Measurements from ENCODE around the gene PLAAT3.

The PLAAT3 gene

GRCh38 chr11:63611395-63611747, 2.9 kb downstream of the PLAAT3 start:
- Histone ChIP-seq H3K27ac (no peak overlapping the region), H3K27me3 (peaks cover 67% of the 10 kb centered on the region), H3K4me1 (ENCODE audit: control insufficient read depth in 1 of 2, insufficient read depth in 1 of 2, low read depth in 1 of 2, low read length in 1 of 2) (peaks cover 11 to 15% of the 10 kb centered on the region in 2 experiments), H3K4me3 (ENCODE audit: low read depth in 1 of 2, low read length in 1 of 2) (no peak overlapping the region), H3K36me3 (no peaks in the 10 kb centered on the region), H3K9me3 (no peaks in the 10 kb centered on the region)
- no peak for TF ChIP-seq CTCF (IDR thresholded peaks at IDR 0.05)

- H3K4me3 ChIP-seq (ENCODE audit: low read depth in 1 of 2, low read length in 1 of 2): no peak overlapping the region
- H3K4me1 ChIP-seq (ENCODE audit: control insufficient read depth in 1 of 2, insufficient read depth in 1 of 2, low read depth in 1 of 2, low read length in 1 of 2): peaks cover 11 to 15% of the 10 kb centered on the region in 2 experiments
- no peaks in the 10 kb centered on the region for H3K36me3 ChIP-seq
- H3K27ac ChIP-seq: no peak overlapping the region
- TF ChIP-seq CTCF (IDR thresholded peaks at IDR 0.05): no peak
- peaks cover 62% of the 10 kb centered on the region for H3K27me3 ChIP-seq
- H3K9me3 ChIP-seq: no peaks in the 10 kb centered on the region
These were observed 3.4 kb downstream of the PLAAT3 start for GRCh38 chr11:63610604-63611394.

GRCh38 chr11:63609971-63610580, 4.2 kb downstream of the PLAAT3 start:
- Histone ChIP-seq H3K4me1 (ENCODE audit: control insufficient read depth in 1 of 2, insufficient read depth in 1 of 2, low read depth in 1 of 2, low read length in 1 of 2) (peaks cover 11 to 15% of the 10 kb centered on the region in 2 experiments), H3K27me3 (peaks cover 56% of the 10 kb centered on the region), H3K27ac (no peak overlapping the region)

GRCh38 chr11:63609536-63609935, 4.7 kb downstream of the PLAAT3 start:
- Histone ChIP-seq H3K27ac (no peak overlapping the region), H3K4me1 (ENCODE audit: control insufficient read depth in 1 of 2, insufficient read depth in 1 of 2, low read depth in 1 of 2, low read length in 1 of 2) (peaks cover 11 to 13% of the 10 kb centered on the region in 2 experiments), H3K4me3 (ENCODE audit: low read depth in 1 of 2, low read length in 1 of 2) (no peak overlapping the region), H3K36me3 (no peaks in the 10 kb centered on the region), H3K9me3 (no peaks in the 10 kb centered on the region), H3K27me3 (peaks cover 53% of the 10 kb centered on the region)
- no peak for TF ChIP-seq CTCF (IDR thresholded peaks at IDR 0.05)

More at GRCh38 chr11:63609971-63610580, 4.2 kb downstream of the PLAAT3 start:
- Histone ChIP-seq H3K9me3 (no peaks in the 10 kb centered on the region), H3K4me3 (ENCODE audit: low read depth in 1 of 2, low read length in 1 of 2) (no peak overlapping the region), H3K36me3 (no peaks in the 10 kb centered on the region)
- no peak for TF ChIP-seq CTCF (IDR thresholded peaks at IDR 0.05)

- peaks cover 44% of the 10 kb centered on the region for H3K27me3 ChIP-seq
- no peak overlapping the region for H3K4me3 ChIP-seq (ENCODE audit: low read depth in 1 of 2, low read length in 1 of 2)
- no peaks in the 10 kb centered on the region for H3K9me3 ChIP-seq
- no peak for TF ChIP-seq CTCF (IDR thresholded peaks at IDR 0.05)
- no peaks in the 10 kb centered on the region for H3K36me3 ChIP-seq
- H3K27ac ChIP-seq: no peak overlapping the region
- peaks cover 2 to 4% of the 10 kb centered on the region in 2 experiments for H3K4me1 ChIP-seq (ENCODE audit: control insufficient read depth in 1 of 2, insufficient read depth in 1 of 2, low read depth in 1 of 2, low read length in 1 of 2)
These were observed 5.6 kb downstream of the PLAAT3 start for GRCh38 chr11:63608353-63609345.

Measured in neutrophil (primary cell).